HG03280 (cell line): ENCODE measurements around the gene PRM1.

Source experiments
- ATAC-seq: cut with Tn5 transposase; IDR thresholded peaks from one replicate; pipeline ENCODE4 v1.9.1; 2021; ENCODE audit warnings: mild to moderate bottlenecking, moderate library complexity; ENCODE audit not compliant: unreplicated experiment

The PRM1 gene

GRCh38 chr16:11280616-11281522, at the start of gene PRM1:
Gene PRM1 (minus strand): TSS chr16:11281330. CDS start chr16:11281238, 92 bp downstream.
- ATAC-seq = no peak

- ATAC-seq = no peak
Observed at GRCh38 chr16:11330526-11331237, 49.6 kb upstream of the PRM1 start.

GRCh38 chr16:11329891-11330290, 48.8 kb upstream of the PRM1 start:
- no peak for ATAC-seq

- ATAC-seq = no peak
Observed at GRCh38 chr16:11329071-11329491, 48.0 kb upstream of the PRM1 start.

GRCh38 chr16:11328172-11329070, 47.3 kb upstream of the PRM1 start:
- ATAC-seq = peak; percentile 78

- ATAC-seq = peak; percentile 39
Observed at GRCh38 chr16:11327277-11328171, 46.4 kb upstream of the PRM1 start.

GRCh38 chr16:11326737-11327276, 45.7 kb upstream of the PRM1 start:
- ATAC-seq = no peak

GRCh38 chr16:11326084-11326736, 45.1 kb upstream of the PRM1 start:
- no peak for ATAC-seq

GRCh38 chr16:11325404-11326083, 44.4 kb upstream of the PRM1 start:
- no peak for ATAC-seq

GRCh38 chr16:11323551-11324336, 42.6 kb upstream of the PRM1 start:
- ATAC-seq = no peak

GRCh38 chr16:11322823-11323222, 41.7 kb upstream of the PRM1 start:
- ATAC-seq = no peak

- ATAC-seq = no peak
Observed at GRCh38 chr16:11321662-11322061, 40.5 kb upstream of the PRM1 start.

- no peak for ATAC-seq
Observed at GRCh38 chr16:11320170-11320569, 39.0 kb upstream of the PRM1 start.

GRCh38 chr16:11319529-11320146, 38.5 kb upstream of the PRM1 start:
- ATAC-seq = no peak

- ATAC-seq = no peak
Observed at GRCh38 chr16:11318817-11319216, 37.7 kb upstream of the PRM1 start.

GRCh38 chr16:11316331-11317015, 35.3 kb upstream of the PRM1 start:
- ATAC-seq = no peak

GRCh38 chr16:11315510-11315909, 34.4 kb upstream of the PRM1 start:
- ATAC-seq = no peak
